HG03139 (cell line): Measurements from ENCODE around the gene TFR2.

Experiments
- ATAC-seq: cut with Tn5 transposase; IDR thresholded peaks from one replicate; pipeline ENCODE4 v1.9.1; 2021; ENCODE audit not compliant: unreplicated experiment

Gene TFR2

GRCh38 chr7:100613412-100614175, 27.8 kb downstream of the TFR2 start:
- no peak for ATAC-seq

GRCh38 chr7:100612730-100613390, 28.5 kb downstream of the TFR2 start:
- no peak for ATAC-seq

GRCh38 chr7:100611983-100612729, 29.2 kb downstream of the TFR2 start, which contains the start of gene MOSPD3:
Gene MOSPD3 (plus strand): TSS chr7:100612540. CDS start chr7:100612792, 252 bp downstream.
- peak; percentile 93 for ATAC-seq

GRCh38 chr7:100609958-100610357, 31.4 kb downstream of the TFR2 start:
- ATAC-seq, result no peak

- ATAC-seq, result no peak
Measured at GRCh38 chr7:100607111-100607510, 34.2 kb downstream of the TFR2 start.

- ATAC-seq, result no peak
Measured at GRCh38 chr7:100606313-100606712, 35.0 kb downstream of the TFR2 start.

- ATAC-seq, result no peak
Measured at GRCh38 chr7:100604976-100605911, 36.1 kb downstream of the TFR2 start.

GRCh38 chr7:100604028-100604975, 37.0 kb downstream of the TFR2 start:
- ATAC-seq, result no peak

GRCh38 chr7:100603726-100604027, 37.7 kb downstream of the TFR2 start:
- no peak for ATAC-seq

- no peak for ATAC-seq
Measured at GRCh38 chr7:100602889-100603725, 38.2 kb downstream of the TFR2 start.

GRCh38 chr7:100600730-100601038, 40.7 kb downstream of the TFR2 start:
- ATAC-seq, result no peak

- no peak for ATAC-seq
Measured at GRCh38 chr7:100599911-100600729, 41.2 kb downstream of the TFR2 start.

GRCh38 chr7:100598425-100598824, 42.9 kb downstream of the TFR2 start:
- no peak for ATAC-seq

- no peak for ATAC-seq
Measured at GRCh38 chr7:100595188-100595587, 46.2 kb downstream of the TFR2 start.

GRCh38 chr7:100591596-100591995, 49.8 kb downstream of the TFR2 start:
- no peak for ATAC-seq

- no peak for ATAC-seq
Measured at GRCh38 chr7:100590077-100590737, 51.1 kb downstream of the TFR2 start.

GRCh38 chr7:100589341-100589947, 51.9 kb downstream of the TFR2 start:
- no peak for ATAC-seq
